HG03108 (cell line): ENCODE data around the gene RPS6KB2.

ENCODE experiments used
- ATAC-seq: cut with Tn5 transposase; IDR thresholded peaks from one replicate; pipeline ENCODE4 v1.9.1; 2021; ENCODE audit warnings: moderate library complexity; ENCODE audit not compliant: unreplicated experiment

The RPS6KB2 gene

DNA sequence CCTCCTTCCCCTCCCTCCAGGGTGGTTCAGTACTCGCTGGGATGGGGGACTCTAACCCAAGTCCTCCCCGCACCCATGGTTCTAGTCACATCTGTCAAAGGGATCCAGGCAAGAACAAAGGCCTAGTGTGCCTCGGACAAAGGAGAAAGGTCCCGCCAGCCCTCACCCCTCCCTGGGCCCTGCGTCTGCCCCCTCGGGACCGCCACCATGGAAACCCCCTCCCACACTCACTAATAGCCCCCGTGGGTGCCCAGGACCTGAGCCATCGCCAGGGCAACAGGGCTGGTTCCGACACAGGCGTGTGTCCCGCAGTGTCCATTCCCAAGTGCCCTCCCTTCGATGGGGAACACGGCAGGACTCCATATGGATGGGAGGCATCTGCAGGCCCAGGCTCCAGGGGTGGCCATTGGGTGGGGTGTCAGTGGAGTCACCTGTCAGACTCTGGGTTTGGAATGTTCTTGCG, 17.9 kb upstream of the RPS6KB2 start:
- no peak for ATAC-seq

DNA sequence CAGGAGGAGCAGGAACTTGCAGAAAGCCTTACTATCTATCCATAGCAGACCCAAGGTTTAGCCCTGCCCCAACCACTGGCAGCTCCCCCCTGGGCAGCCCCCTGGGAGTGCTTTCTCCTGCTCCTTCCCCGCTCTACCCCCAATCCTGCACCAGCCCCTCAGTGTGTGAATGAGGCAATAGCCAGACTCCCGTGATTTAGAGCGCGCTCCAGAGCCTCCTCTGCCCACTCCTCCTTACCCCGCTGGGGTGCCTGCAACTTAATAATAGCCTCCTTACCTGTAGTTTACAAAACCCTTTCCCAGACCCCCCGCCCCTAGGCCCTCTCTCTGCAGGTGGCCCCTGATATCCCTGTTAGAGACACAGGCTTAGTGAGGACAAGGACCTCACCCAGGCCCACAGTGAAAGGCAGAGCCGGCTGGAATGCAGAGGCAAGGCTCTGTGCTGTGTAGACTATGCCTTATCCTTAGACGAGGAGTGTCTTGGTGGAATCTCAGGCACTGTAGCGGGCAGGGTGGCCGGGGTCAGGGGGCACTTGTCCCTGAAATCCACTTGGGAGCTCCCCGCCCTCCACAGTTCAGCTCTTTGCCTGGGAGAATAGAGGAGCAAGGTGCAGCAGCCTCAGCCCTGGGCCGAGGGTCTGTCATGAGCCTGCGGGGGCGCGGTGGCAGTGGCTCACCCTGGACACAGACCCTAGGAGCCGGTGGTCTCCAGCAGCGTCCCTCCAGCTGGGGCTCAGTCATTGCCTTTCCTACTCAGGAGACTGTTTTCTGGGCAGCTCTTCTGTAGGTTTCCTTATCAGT, 17.1 kb upstream of the RPS6KB2 start:
- no peak for ATAC-seq

DNA sequence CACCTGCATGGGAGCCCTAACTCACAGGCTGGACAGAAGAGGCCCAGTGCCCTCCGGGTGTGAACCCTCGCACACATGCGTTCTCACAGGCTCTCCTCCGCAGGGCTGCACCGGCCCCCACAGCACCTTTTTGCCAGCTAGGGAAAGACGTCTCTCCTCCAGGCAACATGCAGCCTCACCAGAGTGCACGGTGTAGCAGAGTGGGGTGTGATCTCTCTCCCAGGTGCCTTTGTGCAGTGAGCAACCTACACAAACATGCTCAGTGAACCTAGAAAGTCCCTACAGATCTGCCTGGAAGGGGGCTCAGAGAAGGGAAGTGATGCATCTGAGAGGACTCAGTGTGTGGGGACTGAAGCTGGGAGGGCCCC, 16.5 kb upstream of the RPS6KB2 start:
- no peak for ATAC-seq

DNA sequence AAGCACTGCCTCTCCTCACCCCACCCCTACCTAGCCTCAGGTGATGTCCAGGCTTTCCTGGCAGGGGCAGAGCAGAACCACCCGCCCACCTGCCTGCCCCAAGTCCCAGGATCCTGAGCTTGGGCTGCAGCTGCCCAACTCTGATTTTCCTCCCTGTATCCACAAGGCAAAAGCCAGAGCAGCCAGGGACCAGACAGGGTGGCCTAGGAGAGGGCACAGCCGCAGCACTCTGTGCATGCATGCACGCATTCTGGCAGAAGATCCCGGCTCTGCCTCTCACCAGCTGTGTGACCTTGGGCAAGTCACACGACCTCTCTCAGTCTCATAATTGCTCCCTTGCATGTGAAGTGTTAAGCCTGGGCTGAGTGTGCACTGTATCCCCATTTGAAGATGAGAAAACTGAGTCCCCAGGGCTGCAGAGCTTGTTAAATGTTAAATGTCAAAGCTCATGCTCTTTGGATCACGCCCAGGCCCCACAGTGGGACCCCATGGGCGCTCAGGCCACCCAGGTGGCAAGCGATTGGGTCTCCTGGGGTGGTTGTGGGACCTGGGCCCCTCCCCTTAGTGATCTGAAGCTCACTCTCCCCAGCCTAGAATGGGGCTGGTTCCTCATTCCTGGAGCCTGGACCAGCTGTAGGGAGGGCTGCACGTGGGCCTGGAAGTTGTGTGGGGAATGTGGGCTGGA, 15.7 kb upstream of the RPS6KB2 start:
- ATAC-seq = no peak

DNA sequence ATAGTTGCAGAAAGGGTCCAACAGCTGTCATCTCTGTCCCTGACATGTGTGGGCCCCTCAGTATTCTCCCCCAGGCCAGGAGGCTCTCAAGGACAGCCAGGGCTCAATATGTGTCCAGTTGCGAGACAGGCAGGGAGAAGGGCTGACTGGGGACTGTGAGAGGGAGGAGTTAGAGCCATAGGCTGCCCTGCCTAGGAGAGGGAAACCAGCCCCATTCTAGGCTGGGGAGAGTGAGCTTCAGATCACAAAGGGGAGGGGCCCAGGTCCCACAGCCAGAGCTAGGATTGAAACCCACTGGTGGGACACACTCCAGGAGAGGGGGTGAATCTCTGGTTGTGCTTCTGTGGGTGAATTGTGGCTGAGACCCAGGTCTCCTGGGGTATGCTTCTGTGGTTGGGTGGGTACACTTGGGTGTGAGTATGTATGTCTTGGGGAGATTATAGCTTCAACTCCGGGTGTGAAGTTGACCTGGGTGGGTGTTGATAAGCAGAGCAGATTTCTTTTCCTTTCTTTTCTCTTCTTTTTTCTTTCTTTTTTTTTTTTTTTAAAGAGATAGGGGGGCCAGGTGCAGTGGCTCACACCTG, 14.9 kb upstream of the RPS6KB2 start:
- no peak for ATAC-seq

DNA sequence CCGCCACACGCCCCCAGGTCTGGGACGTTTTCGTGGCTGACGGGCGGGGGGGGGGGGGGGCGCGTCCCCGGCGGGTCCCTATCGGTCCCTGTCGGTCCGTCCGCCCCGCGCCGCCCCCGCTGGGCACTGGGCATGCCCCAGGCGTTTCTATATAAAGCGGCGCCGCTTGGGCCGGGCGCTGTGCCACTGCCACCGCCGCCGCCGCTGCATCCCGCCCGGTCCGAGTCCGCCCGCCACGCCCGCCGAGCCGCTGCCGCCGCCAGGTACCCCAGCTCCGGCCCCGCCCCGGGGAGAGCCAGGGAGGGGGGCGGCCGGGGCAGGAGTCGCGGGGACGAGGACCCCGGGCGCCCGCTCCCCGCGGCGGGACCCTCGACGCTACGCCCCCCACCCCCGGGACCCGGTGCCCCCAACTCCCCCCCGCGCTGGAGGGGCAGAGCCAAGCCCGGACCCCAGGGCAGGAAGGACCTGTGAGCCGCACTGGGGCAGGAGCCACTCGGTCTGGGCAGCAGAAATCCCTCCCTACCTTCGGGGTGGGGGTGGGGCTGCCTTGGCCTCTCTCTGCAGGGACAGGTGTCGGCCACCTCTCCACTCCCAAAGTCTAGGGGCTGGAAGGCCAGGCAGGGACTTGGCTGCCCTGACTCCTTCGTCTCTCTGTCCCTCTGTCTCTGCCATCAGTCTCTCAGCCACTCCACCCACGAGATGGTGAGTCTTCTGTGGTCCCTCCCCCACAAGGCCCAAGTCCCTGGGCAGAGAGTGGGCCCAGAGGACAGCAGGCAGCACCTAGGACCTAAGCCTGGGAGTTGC, 12.6 kb upstream of the RPS6KB2 start, which contains the start of gene CARNS1:
Gene CARNS1 (plus strand): TSS at position 178 of the 804 bp plus-strand sequence. CDS start 522 bp downstream, at position 700.
- ATAC-seq = no peak

DNA sequence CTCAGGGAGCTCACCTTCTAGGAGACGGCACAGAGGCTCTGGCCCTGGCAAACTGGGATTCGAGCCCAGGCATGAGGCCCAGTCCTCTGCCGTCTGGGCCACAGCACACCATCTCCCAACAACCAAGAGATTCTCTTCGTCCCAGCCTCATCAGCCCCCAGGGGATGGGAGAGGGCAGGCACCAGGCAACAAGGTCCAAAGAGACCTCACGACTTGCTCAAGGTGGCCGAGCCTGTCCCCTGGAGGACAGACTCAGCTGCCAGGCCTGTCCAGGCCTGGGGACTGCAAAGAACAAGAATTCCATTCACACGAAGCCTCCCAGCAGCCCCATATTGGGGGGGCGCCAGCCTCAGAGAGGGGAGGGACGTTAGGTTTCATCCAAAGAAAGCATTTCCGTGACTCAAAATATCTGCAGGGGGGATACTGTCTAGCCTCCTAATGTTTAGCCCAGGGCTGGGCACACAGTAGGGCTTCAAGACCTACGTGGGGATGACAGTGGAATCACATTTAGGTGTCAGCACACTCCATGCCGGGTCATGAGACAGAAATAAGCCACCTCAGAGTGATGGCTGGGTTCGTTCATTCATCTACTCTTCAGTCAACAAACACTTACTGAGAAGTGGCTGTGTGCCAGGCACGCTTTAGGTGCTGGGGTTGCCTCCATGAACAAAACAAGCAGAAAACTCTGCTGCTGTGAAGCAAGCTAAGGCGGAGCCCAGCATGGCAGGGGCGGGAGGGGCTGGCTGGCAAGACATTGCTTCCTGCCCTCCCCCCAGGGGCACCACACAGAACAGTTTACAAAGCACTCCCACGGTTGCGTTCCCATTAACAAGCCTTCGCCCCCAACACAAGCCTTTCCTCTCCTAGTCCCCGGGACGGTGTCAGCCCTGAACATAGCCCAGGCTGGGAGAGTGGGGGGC, 11.6 kb upstream of the RPS6KB2 start:
- ATAC-seq = no peak

DNA sequence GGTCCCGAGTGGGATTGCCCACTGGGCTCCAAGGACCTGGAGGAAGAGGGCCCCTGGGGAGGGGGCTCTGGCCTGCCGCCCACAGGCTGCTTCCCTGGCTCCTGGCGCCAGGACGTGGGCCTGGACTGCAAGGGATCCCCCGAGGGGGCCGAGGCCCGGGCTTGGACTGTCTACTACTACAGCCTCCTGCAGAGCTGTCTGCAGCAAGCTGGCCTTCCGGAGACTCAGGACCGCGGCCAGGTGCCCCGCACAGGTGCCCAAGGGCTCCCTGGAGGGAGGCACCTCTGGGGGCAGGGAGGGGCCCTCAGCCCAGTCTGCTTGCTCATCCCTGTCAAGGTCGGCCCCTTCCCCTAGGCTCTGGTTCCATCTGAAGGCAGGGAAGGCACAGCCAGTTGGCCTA, 10.9 kb upstream of the RPS6KB2 start:
- ATAC-seq = no peak

DNA sequence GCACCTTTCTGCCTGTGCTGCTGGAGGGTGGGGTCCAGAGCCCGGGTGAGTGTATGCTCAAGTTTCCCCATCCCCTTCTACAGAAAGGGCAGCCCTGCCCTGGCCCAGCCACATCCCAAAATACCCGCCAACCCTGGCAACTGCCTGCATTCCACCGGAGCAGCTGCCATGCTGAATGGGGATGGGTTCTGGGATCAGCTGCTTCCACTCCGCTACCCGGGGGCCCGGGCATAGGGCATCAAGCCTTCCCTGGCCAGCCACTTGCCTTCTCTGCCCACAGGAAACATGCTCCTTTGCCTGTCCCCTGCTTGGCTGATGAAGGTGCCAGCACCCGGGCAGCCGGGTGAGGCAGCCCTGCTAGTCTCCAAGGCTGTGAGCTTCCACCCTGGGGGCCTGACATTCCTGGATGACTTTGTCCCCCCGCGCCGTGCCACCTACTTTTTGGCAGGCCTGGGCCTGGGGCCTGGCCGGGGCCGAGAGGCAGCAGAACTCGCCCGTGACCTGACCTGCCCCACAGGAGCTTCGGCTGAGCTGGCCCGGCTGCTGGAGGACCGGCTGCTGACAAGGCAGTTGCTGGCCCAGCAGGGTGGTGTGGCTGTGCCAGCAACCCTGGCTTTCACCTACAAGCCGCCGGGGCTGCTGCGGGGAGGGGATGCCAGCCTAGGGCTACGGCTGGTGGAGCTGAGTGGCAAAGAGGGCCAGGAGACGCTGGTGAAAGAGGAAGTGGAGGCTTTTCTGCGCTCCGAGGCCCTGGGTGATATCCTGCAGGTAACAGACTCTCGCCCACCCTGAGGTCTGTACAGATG, 9.6 kb upstream of the RPS6KB2 start:
- no peak for ATAC-seq

DNA sequence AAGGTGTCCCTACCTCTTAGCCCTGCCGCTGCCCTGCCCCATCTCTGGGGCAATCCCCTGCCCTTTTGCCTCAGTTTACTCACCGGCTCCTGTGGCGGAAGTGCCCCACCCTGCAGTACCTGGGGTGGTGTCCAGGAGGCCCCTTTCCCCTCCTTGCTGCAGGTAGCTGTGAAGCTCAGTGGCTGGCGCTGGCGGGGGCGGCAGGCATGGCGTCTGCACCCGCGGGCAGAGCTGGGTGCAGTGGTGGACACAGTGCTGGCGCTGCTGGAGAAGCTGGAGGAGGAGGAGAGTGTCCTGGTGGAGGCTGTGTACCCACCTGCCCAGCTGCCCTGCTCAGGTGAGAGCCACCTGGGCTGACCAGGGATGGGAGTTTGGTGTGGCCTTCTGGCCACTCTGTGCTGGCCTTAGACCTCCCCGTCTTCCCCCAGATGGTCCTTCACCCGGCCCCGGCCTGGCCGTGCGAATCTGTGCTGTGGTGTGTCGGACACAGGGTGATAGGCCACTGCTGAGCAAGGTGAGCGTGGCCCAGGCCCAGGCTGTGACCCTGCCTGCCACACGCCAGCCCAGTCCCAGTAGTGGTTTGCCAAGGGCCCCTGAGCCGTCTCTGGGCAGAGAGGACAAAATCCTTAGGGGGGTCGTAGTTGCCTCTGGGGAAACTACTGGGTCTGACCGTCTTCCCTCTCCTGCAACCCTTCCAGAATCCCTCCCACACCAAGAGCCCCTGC, 8.8 kb upstream of the RPS6KB2 start:
- no peak for ATAC-seq

DNA sequence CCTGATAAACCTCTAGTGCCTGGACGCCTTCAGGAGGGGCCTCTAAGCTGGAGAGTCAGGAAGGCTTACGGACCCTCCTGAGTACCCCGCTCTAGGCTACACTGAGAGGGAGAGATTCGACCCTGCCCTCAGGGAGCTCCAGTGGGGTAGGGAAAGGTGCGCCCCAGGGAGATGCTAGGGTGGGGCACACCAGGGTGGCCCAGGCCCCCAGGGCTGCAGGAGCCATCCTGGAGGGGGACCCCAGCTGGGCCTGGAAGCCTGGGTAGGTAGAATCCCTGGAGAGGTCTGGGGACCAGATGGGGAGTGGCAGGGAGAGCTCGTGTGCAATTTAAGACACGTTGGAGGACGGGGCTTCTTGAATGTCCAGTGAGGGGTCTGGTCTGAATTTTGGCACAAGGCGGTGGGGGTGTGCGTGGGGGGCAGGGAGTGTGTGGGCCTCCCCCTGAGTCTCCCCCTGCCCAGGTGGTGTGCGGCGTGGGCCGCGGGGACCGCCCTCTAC, 8.1 kb upstream of the RPS6KB2 start:
- no peak for ATAC-seq

DNA sequence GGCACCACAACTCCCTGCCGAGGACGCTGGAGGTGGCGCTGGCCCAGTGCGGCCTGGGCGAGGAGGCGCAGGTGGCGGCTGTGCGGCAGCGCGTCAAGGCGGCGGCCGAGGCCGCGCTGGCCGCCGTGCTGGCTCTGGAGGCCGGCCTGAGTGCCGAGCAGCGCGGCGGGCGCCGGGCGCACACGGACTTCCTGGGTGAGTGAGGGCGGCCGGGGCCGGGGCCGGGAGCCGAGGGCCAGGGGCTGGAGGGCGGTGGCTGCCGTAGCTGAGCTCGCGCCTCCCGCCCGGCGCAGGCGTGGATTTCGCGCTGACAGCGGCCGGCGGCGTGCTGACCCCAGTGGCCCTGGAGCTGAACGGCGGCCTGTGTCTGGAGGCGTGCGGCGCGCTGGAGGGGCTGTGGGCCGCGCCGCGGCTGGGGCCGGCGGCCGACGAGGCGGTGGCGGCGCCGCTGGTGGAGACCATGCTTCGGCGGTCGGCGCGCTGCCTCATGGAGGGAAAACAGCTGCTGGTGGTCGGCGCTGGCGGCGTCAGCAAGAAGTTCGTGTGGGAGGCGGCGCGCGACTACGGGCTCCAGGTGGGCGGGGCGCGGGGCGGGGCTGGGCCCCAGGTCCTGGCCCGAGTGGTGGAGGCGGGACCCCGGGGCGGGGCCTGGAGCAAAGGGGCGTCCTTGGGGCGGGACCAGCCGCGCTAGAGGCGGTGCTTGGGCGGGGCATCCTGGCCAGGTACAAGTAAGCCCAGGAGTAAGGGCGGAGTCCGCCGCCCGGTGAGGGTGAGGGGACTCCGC, 7.5 kb upstream of the RPS6KB2 start:
- ATAC-seq = peak; percentile 80

DNA sequence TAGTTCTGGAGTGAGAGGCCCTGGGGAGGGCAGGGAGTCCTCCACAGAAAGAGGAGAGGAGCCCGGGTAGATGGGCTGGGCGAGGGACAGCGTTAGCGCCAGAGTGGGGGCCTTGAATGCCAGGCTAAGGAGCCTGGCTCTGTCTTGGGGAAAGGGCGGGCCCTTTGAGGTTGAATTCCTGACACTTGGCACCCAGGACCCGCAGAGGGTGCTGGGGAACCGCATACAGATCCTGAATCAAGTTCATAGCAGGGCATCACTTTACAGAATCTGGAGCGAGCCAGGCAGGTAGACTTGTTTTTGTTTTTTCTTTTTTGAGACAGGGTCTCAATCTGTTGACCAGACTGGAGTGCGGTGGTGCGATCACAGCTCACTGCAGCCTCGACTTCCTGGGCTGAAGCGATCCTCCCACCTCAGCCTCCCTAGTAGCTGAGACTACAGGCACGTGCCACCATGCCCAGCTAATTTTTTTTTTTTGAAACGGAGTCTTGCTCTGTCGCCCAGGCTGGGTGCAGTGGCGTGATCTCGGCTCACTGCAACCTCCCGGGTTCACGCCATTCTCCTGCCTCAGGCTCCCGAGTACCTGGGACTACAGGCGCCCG, 6.8 kb upstream of the RPS6KB2 start:
- ATAC-seq = no peak

DNA sequence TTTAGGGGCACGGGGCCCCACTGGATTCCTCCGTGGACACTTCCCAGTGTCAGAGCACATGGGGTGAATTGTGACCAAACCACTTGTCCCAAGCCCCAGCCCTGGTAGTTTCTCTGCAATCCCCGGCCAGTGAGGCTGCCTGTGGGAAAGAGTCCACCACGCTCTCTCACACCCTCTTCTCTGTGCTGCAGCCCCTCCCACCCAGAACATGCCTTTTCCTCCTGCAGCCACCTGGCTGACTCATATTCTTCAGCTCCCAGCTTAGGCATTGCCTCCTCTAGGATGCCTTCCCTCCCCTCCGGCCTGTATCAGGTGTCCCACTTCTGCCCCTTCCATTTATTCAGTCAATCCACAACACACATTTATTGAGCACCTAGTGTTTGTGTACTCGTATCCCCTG, 5.4 kb upstream of the RPS6KB2 start:
- ATAC-seq = no peak

DNA sequence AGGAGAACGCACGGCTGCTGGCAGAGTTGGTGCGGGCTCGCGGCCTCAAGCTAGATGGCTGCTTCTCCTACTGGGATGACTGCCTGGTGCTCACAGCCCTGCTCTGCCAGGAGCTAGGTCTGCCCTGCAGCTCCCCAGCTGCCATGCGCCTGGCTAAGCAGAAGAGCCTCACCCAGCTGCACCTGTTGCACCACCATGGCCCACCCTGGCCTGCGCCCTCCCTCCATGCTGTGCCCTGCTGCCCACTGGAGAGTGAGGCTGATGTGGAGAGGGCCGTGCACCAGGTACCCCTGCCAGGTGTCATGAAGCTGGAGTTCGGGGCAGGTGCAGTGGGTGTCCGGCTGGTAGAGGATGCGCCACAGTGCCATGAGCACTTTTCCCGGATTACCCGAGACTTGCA, 4.8 kb upstream of the RPS6KB2 start:
- no peak for ATAC-seq

DNA sequence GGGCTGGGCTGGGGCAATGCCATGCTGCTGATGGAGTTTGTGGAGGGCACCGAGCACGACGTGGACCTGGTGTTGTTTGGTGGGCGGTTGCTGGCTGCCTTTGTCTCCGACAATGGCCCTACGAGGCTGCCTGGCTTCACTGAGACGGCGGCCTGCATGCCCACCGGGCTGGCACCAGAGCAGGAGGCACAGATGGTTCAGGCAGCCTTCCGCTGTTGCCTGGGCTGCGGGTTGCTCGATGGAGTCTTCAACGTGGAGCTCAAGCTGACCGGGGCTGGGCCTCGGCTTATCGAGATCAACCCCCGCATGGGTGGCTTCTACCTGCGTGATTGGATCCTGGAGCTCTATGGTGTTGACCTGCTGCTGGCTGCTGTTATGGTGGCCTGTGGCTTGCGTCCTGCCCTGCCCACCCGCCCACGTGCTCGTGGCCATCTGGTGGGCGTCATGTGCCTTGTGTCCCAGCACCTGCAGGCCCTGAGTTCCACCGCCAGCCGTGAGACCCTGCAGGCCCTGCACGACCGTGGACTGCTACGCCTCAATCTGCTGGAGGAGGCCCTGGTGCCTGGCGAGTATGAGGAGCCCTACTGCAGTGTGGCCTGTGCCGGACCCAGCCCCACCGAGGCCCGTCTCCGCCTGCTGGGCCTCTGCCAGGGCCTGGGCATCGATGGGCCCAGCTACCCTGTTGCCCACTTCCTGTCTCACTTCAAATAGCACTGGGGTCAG, 4.2 kb upstream of the RPS6KB2 start:
- ATAC-seq = no peak
